CD14-positive monocyte (primary cell): Measurements from ENCODE around the gene TMC7. TPM values are rescaled to one million over a fixed set of nuclear protein-coding genes. Genes with fewer than 3 reads are reported as not detected.
A peak's percentile ranks its signal among the peaks of the same experiment; 100 is the strongest.

Experiments used
- DNase-seq, 3 donors: peaks; one replicate each; pipeline ENCODE4 v3.0.0-alpha.2; 2011 to 2022
- H2AFZ ChIP-seq: 2 replicates; pipeline ENCODE4 v1.6.0; 2012; ENCODE audit warnings: mild to moderate bottlenecking, low read depth, low read length, inconsistent platforms; ENCODE audit not compliant: insufficient read depth, poor library complexity, severe bottlenecking
- H3K27ac ChIP-seq, 2 donors: 1 replicate in 1 of 2; 2 replicates in 1 of 2; pipeline ENCODE4 v1.5.1; 2012 to 2013; ENCODE audit warnings: low read length in 2 of 2, control low read depth in 1 of 2, inconsistent platforms in 1 of 2, low read depth in 1 of 2, mild to moderate bottlenecking in 1 of 2
- H3K27me3 ChIP-seq, 2 donors: one replicate each; pipeline versions ENCODE4 v1.6.0 to v1.6.1; 2011 to 2013; ENCODE audit warnings: low read length in 2 of 2; ENCODE audit not compliant: control insufficient read depth in 2 of 2, insufficient read depth in 2 of 2
- H3K36me3 ChIP-seq, 2 donors: replicated peaks in 1 of 2; 1 replicate in 1 of 2; 2 replicates in 1 of 2; pipeline versions ENCODE4 v1.5.1 to v1.6.1; 2012 to 2013; ENCODE audit warnings: low read length in 2 of 2, control low read depth in 1 of 2, inconsistent platforms in 1 of 2, mild to moderate bottlenecking in 1 of 2; ENCODE audit not compliant: insufficient read depth in 2 of 2, control insufficient read depth in 1 of 2
- H3K4me1 ChIP-seq, 2 donors: 1 replicate in 1 of 2; 2 replicates in 1 of 2; pipeline versions ENCODE4 v1.5.1 to v1.6.1; 2012 to 2013; ENCODE audit warnings: low read length in 2 of 2, control low read depth in 1 of 2, inconsistent platforms in 1 of 2, mild to moderate bottlenecking in 1 of 2, moderate library complexity in 1 of 2; ENCODE audit not compliant: insufficient read depth in 2 of 2, control insufficient read depth in 1 of 2
- H3K4me2 ChIP-seq: replicated peaks from 2 replicates; pipeline ENCODE3; 2012; ENCODE audit warnings: low read length, moderate library complexity, mild to moderate bottlenecking; ENCODE audit not compliant: poor library complexity, severe bottlenecking; ENCODE audit errors: extremely low read depth
- H3K4me3 ChIP-seq, 3 experiments: fragments of 200-600 bp in 1 of 3; sonication (generic) in 1 of 3; replicated peaks in 1 of 3; 1 replicate in 2 of 3; 2 replicates in 1 of 3; pipeline ENCODE4 v1.5.1; 2011 to 2013; ENCODE audit warnings: low read length in 3 of 3, mild to moderate bottlenecking in 3 of 3, control low read depth in 2 of 3, low read depth in 2 of 3, inconsistent platforms in 1 of 3, moderate library complexity in 1 of 3
- H3K79me2 ChIP-seq: 2 replicates; pipeline ENCODE4 v1.6.0; 2012; ENCODE audit warnings: mild to moderate bottlenecking, control low read depth, inconsistent platforms, low read length, moderate library complexity; ENCODE audit not compliant: insufficient read depth
- H3K9ac ChIP-seq: 2 replicates; pipeline ENCODE4 v1.6.0; 2017; ENCODE audit warnings: low read length, mild to moderate bottlenecking; ENCODE audit not compliant: insufficient read depth, poor library complexity, severe bottlenecking
- H3K9me3 ChIP-seq, 2 donors: replicated peaks in 1 of 2; 1 replicate in 1 of 2; 2 replicates in 1 of 2; pipeline versions ENCODE4 v1.5.1 to v1.6.1; 2012 to 2013; ENCODE audit warnings: low read length in 2 of 2, control low read depth in 1 of 2; ENCODE audit not compliant: control insufficient read depth in 1 of 2, insufficient read depth in 1 of 2
- H4K20me1 ChIP-seq: 2 replicates; pipeline ENCODE4 v1.6.0; 2012; ENCODE audit warnings: mild to moderate bottlenecking, low read length, control low read depth, moderate library complexity; ENCODE audit not compliant: insufficient read depth
- H3K27ac Mint-ChIP-seq, 7 donors: one replicate each; pipeline ENCODE4 v1.8.0; 2020; ENCODE audit warnings: mild to moderate bottlenecking in 7 of 7, mixed read lengths in 7 of 7, moderate library complexity in 6 of 7, inconsistent platforms in 2 of 7
- H3K27me3 Mint-ChIP-seq, 3 donors: one replicate each; pipeline ENCODE4 v1.8.0; 2021 to 2022; ENCODE audit warnings: low read depth in 3 of 3, mild to moderate bottlenecking in 3 of 3, mixed read lengths in 3 of 3, moderate library complexity in 3 of 3, inconsistent platforms in 1 of 3
- H3K36me3 Mint-ChIP-seq, 2 donors: one replicate each; pipeline ENCODE4 v1.8.0; 2020; ENCODE audit warnings: mixed read lengths in 2 of 2, inconsistent platforms in 1 of 2, mild to moderate bottlenecking in 1 of 2
- H3K4me1 Mint-ChIP-seq: one replicate; pipeline ENCODE4 v1.8.0; 2020; ENCODE audit warnings: mild to moderate bottlenecking, mixed read lengths
- H3K4me3 Mint-ChIP-seq, 2 donors: one replicate each; pipeline ENCODE4 v1.8.0; 2020; ENCODE audit warnings: mild to moderate bottlenecking in 2 of 2, mixed read lengths in 2 of 2, moderate library complexity in 1 of 2
- H3K9me3 Mint-ChIP-seq, 7 donors: one replicate each; pipeline ENCODE4 v1.8.0; 2020 to 2022; ENCODE audit warnings: mixed read lengths in 7 of 7, mild to moderate bottlenecking in 6 of 7, moderate library complexity in 6 of 7, inconsistent platforms in 2 of 7
- WGBS: methylation state at CpG from one replicate; pipeline ENCODE4 v1.1.5; 2013; ENCODE audit warnings: missing lambda C conversion rate; ENCODE audit not compliant: insufficient coverage; 5-methylcytosine and 5-hydroxymethylcytosine counted together
- intact Hi-C, 2 donors: fragments of 100-400 bp; cut with micrococcal nuclease; formaldehyde crosslinking; loops; one replicate each; pipeline versions ENCODE4 v1.15.0 to v1.15.1; 2023
- polyA plus RNA-seq, 3 donors: library from polyadenylated mRNA; depleted of rRNA in 1 of 3; unstranded in 2 of 3; stranded (reverse) in 1 of 3; fragments of 300-500 nt in 2 of 3; fragments of >200 nt in 1 of 3; fragmentation: Illumina TruSeq in 2 of 3; gene quantifications; 1 replicate in 2 of 3; 2 replicates in 1 of 3; pipeline ENCODE4 v1.2.3, GENCODE V29; 2012 to 2021
- TF ChIP-seq, protein P1 (sequence below): fragments of 200-600 bp; IDR thresholded peaks from one replicate; pipeline ENCODE4 v1.8.0; 2022; ENCODE audit warnings: antibody characterized with exemption, mild to moderate bottlenecking

The TMC7 gene
- polyA plus RNA-seq, 3 donors = not detected

DNA sequence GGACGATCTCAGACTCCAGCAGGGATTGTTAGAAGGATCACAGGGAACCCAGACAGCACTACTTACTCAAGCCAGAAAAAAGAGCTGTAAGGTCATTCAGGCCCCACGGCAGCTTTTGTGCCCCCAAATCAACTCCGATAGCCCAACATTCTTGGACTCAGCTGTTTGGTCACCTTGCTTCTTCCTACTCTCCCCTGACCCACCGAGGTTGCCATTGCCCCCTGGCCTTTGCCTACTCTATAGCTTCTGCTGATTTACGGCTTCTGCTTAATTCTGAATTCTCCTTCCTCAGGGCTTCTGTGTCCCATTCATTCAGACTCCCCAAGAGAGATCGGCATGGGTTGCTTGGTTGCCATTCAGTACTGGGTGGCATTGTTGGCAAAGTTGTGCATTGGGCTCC lies 121.4 kb downstream of the TMC7 start:
- H4K20me1 ChIP-seq = no peaks in the 10 kb centered on the region
- Mint-ChIP-seq H3K4me1 (peaks cover 39% of the 10 kb centered on the region), H3K27me3 (peaks cover 3 to 4% (median 4%) of the 10 kb centered on the region in 3 donors), H3K4me3 (no peak overlapping the region), H3K9me3 (peaks cover 0 to 1% (median 0%) of the 10 kb centered on the region in 7 donors), H3K36me3 (no peaks in the 10 kb centered on the region), H3K27ac (no peak overlapping the region)
- 100% methylated on average over 5 of the region's 6 CpGs for WGBS
- no peak overlapping the region for H3K4me3 ChIP-seq
- no peaks in the 10 kb centered on the region for H3K9me3 ChIP-seq
- no peak overlapping the region for H3K9ac ChIP-seq
- no peaks in the 10 kb centered on the region for H3K36me3 ChIP-seq
- H3K27me3 ChIP-seq = no peaks in the 10 kb centered on the region
- intact Hi-C loops = no loop called here
- TF ChIP-seq, protein P1, sequence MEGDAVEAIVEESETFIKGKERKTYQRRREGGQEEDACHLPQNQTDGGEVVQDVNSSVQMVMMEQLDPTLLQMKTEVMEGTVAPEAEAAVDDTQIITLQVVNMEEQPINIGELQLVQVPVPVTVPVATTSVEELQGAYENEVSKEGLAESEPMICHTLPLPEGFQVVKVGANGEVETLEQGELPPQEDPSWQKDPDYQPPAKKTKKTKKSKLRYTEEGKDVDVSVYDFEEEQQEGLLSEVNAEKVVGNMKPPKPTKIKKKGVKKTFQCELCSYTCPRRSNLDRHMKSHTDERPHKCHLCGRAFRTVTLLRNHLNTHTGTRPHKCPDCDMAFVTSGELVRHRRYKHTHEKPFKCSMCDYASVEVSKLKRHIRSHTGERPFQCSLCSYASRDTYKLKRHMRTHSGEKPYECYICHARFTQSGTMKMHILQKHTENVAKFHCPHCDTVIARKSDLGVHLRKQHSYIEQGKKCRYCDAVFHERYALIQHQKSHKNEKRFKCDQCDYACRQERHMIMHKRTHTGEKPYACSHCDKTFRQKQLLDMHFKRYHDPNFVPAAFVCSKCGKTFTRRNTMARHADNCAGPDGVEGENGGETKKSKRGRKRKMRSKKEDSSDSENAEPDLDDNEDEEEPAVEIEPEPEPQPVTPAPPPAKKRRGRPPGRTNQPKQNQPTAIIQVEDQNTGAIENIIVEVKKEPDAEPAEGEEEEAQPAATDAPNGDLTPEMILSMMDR = no peak
- H3K4me1 ChIP-seq = peaks cover 38 to 40% of the 10 kb centered on the region in 2 donors
- no peak overlapping the region for H3K4me2 ChIP-seq
- no peak overlapping the region for H3K27ac ChIP-seq
- no peak for DNase-seq
- peak overlapping the region; percentile 3 for H2AFZ ChIP-seq
- H3K79me2 ChIP-seq = no peaks in the 10 kb centered on the region

DNA sequence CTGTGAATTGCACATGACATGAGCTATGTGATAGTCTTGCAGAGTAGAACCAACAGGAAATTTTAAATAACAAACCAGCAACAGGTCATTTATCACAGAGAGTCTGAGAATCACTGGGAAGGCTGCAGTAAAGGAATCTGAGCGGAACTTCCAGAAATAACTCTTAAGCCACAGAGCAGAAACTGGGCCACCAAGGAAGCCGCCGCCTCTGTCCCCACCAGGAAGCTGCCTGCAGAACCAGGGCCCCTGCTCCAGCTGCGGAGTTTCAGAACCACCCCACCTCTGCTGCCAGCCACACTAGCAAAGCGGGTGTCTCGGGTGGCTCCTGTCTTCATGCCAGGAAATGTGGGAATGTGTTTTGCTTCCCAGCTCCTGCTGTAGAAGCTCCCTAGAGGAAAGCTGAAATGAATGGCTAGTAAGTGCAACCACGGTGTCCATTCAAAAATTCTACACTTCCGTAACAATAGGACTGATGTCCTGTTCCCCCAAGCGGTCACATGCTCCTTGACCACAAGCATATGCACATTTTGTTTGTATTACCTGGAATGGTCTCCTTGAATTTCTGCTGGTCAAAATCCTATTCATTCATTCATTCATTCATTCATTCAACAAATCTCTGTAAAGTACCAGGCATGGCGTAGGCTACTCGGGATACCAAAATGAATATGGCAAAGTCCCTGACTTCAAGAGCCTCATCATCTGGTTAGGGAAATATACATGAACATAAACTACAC lies 122.3 kb downstream of the TMC7 start:
- Mint-ChIP-seq H3K9me3 (no peaks in the 10 kb centered on the region), H3K27ac (peak overlapping the region in 4 of 7 donors; percentile 35 to 63 (median 56)), H3K27me3 (peaks cover 0 to 4% (median 4%) of the 10 kb centered on the region in 3 donors), H3K4me3 (peak overlapping the region in 1 of 2 donors; percentile 46), H3K4me1 (peaks cover 41% of the 10 kb centered on the region), H3K36me3 (no peaks in the 10 kb centered on the region)
- Histone ChIP-seq H3K27ac (peak overlapping the region in 1 of 2 donors; percentile 54), H3K9ac (peak overlapping the region; percentile 38), H3K27me3 (no peaks in the 10 kb centered on the region), H4K20me1 (no peaks in the 10 kb centered on the region), H3K9me3 (no peaks in the 10 kb centered on the region), H3K79me2 (no peaks in the 10 kb centered on the region), H3K4me3 (peak overlapping the region in 1 of 3 experiments; percentile 43), H2AFZ (peak overlapping the region; percentile 41), H3K36me3 (no peaks in the 10 kb centered on the region), H3K4me1 (peaks cover 38 to 40% of the 10 kb centered on the region in 2 donors), H3K4me2 (peak overlapping the region; percentile 49)
- DNase-seq = no peak
- 31% methylated on average over 4 of the region's 11 CpGs for WGBS
- intact Hi-C loops = no loop called here
- TF ChIP-seq, protein P1 = no peak
